Nasal cavity respiratory epithelium epithelial cell of viscerocranial mucosa (primary cell): ENCODE measurements around the gene HHIPL2. TPM values are rescaled to one million over a fixed set of nuclear protein-coding genes. Genes with fewer than 3 reads are reported as not detected.

Source experiments
- total RNA-seq: library from RNA; depleted of rRNA; stranded (reverse); fragments of >200 nt; gene quantifications from 2 replicates; pipeline ENCODE4 v1.2.3, GENCODE V29; 2014

Gene HHIPL2
- under 0.01 and 0.07 TPM in 2 replicates for total RNA-seq

GRCh38 chr1:222547944-222548671 lies at the start of gene HHIPL2:
HHIPL2 (minus strand) TSS chr1:222548104; CDS start chr1:222548044, 60 bp downstream.

DNA sequence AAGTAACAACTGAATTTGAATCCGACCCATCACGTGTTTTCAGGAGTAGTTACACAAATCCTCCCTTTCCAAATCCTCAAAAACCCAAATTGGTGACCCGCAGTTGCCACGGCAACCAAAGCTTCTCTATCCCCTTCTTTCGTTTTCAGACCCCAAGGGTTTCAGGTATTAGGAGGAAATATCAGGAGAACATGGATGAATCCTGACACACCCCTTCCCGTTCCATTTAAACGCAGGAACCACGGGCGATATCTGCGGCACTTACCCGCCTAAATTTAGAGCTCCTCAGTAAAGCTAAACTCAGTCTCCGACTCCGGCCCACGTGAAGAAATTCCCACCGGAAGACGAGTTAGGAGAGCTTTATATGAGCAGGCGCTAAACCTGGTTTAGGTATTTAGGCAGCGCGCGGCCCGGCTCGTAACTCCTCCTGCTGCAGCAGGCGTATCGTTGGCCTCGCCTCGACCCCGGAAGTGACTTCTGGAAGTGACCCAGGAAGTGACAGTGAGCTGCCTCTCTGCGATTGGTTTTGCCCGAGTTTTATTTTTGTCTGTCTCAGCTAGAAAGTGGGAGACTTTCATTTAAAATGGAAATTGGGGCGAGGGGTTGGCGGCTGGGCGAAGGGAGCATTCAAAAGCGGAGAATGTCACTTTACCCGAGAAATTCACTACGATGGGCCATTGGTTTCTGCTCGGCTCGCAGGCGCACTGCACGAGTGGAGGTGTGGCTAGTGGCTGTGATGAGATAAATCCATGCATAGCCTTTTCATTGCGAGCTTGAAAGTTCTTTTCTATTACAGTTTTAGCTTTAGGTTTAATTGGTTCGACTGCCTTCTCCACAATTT lies 41.8 kb upstream of the HHIPL2 start, which contains the start of gene TAF1A:
Gene TAF1A, minus strand, starts transcription at position 472 of the 841 bp plus-strand sequence.

Other genes starting within 250 kb of the HHIPL2 start
- 11.3 and 22.6 TPM in 2 replicates for gene TAF1A, start 41.8 kb upstream of the HHIPL2 start, total RNA-seq
- 48.2 and 52.0 TPM in 2 replicates for gene MIA3, start 70.0 kb upstream of the HHIPL2 start, total RNA-seq
- gene AIDA, start 164.4 kb upstream of the HHIPL2 start, total RNA-seq: 32.1 and 46.3 TPM in 2 replicates
- 53.0 and 55.4 TPM in 2 replicates for gene BROX, start 164.5 kb upstream of the HHIPL2 start, total RNA-seq
- not detected in 2 replicates for gene FAM177B, start 189.1 kb upstream of the HHIPL2 start, total RNA-seq